GM18505 (cell line): Measurements from ENCODE around the gene GNRH2.
"Not testable (repeated sequence)": the region's sequence is repeated elsewhere in the genome, so short reads cannot be mapped to it uniquely, and the experiment has no call there.

ENCODE experiments used
- ATAC-seq: cut with Tn5 transposase; IDR thresholded peaks from one replicate; pipeline ENCODE4 v1.9.1; 2021; ENCODE audit not compliant: unreplicated experiment
- POLR2A ChIP-seq: IDR thresholded peaks from 4 replicates; pipeline ENCODE4 v1.6.1; 2011; ENCODE audit warnings: borderline replicate concordance; ENCODE audit not compliant: insufficient read depth, insufficient read length; ENCODE audit errors: extremely low read depth

Gene GNRH2, protein sequence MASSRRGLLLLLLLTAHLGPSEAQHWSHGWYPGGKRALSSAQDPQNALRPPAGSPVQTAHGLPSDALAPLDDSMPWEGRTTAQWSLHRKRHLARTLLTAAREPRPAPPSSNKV

DNA sequence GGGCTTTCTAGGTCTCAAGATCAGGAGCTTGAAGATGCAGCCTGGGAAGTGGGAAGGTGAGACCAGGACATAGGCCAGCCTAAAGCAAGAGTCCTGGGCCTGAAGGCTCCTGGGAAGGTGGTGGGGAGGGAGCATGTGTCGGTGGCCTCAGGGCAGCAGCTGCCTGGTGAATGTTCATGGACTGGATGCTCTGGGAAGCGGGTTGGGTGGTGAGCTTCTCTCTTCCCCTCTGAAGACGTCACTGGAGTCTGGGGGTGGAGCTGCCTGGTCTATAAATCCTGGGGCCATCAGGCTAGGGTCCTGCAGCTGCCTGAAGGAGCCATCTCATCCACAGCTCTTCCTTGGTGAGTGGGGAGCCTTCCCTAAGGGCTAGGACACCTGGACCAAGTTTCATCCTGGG lies at the start of gene GNRH2:
Gene GNRH2 (plus strand): TSS at position 301 of the 400 bp plus-strand sequence. CDS start 793 bp downstream, outside the sequence.
- no peak for ATAC-seq
- TF ChIP-seq POLR2A, result no peak

- TF ChIP-seq POLR2A, result no peak
- ATAC-seq, result no peak
These were observed 47.6 kb upstream of the GNRH2 start for GRCh38 chr20:2995796-2996195.

GRCh38 chr20:2998728-2999127 lies 44.7 kb upstream of the GNRH2 start:
- no peak for ATAC-seq
- TF ChIP-seq POLR2A, result no peak

GRCh38 chr20:3000852-3001523 lies 42.4 kb upstream of the GNRH2 start:
- ATAC-seq, result no peak
- no peak for TF ChIP-seq POLR2A

DNA sequence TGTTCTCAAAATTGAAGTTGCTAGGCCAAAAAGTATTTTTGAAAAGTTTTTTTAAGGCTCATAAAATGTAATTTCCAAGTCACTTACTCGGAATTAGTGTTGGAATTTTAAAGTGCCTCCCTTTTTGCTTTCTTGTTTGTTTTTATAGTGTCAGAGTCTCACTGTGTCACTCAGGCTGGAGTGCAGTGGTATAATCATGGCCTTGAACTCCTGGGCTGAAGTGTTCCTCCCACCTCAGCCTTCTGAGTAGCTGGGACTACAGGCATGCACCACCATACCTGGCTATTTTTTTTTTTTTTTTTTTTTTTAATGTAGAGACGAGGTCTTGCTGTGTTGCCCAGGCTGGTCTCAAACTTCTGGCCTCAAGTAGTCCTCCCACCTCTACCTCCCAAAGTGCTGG lies 40.0 kb upstream of the GNRH2 start:
- no peak for TF ChIP-seq POLR2A
- ATAC-seq, result no peak

DNA sequence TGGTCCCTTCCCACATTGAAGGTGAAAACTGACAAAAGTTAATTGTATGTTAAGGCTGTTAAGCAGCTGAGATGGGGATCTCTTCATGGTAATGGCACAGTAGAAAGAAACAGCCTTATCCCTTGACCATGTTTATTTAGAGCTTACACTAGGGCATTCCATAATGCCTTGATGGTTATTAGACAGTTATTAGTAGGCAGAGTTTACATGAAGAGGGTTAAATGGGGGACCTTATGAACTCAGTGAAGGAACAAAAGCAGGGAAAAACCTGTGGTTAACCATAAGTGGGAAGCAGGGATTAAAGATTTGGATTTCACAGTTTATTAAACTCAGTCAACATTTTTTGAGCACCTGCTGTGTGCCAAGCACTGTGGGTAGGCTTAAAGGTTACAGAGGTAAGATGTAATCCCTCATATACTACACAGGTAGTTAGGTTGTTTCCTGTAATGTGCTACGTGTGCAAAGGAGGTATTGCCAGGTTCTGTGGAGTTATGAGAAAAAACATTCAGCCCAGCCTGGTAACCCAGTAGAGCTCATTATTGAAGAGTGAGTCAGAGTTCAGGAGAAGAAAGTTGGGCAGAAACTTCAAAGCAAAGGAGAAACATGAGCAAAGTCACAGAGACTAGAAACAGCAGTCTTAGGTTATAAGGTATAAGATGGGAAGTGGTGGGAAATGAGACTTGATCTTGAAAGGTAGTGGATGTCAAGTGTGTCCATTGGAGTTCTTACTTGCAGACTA lies 32.3 kb upstream of the GNRH2 start:
- no peak for ATAC-seq
- TF ChIP-seq POLR2A, result no peak

DNA sequence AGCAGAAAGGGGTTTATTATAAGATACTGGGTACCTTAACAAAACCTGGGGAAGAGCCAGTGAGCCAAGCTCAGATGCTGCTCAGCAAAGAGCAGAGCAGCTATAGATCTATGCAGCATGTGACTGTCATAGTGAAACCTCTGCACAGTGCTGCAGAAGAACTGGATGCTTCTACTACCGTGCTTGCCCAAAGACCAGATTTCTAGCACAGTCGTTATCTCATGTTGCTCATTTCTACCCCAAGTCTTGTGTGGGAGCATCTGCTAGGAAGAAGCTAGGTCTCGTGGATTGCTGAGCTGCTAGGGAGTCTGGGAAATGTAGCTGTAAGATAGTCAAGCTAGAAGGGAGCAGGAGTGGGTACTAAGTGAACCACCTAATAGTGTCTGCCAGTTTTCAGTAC lies 31.7 kb upstream of the GNRH2 start:
- TF ChIP-seq POLR2A, result no peak
- no peak for ATAC-seq

DNA sequence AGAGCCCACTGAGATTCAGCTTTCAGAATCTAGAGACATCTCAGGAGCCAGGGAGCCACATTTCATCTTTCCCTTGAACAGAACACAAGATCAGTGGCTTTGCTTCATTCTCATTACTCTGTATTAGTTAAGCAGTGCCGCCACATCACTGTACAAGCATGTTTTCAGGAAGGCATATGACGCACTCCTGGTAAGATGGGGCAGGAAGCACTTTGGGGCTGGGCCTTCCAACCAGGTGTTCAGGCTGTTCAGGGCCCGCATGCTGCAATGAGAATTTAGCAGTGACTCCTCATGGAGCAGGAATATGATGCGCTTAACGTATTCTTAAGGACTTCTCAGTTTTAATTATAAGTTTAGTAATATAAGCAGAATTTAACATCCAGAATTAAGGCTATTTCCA lies 29.7 kb upstream of the GNRH2 start:
- TF ChIP-seq POLR2A, result no peak
- ATAC-seq, result no peak

GRCh38 chr20:3014179-3014578 lies 29.2 kb upstream of the GNRH2 start:
- ATAC-seq, result no peak

DNA sequence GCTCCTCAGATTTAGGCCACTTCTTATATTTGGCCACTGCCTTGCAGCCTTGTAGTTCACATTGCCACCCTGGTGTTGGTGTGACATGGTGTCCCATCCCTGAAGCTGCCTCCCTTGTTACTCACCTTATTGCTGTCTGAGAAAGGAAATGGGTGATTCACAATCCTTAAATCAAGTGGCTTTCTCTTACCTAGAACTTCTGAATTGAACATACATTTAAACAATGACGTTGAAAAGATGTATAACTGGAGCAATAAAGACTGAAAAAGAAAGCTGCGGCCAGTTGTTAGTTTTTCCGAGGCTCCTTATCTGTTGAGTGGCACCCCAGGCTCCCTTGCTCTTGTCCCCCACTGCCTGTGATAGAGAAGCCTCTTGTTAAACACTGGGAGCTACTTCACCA lies 28.8 kb upstream of the GNRH2 start:
- no peak for TF ChIP-seq POLR2A
- ATAC-seq, result no peak

More at GRCh38 chr20:3014179-3014578, 29.2 kb upstream of the GNRH2 start:
- TF ChIP-seq POLR2A, result no peak

DNA sequence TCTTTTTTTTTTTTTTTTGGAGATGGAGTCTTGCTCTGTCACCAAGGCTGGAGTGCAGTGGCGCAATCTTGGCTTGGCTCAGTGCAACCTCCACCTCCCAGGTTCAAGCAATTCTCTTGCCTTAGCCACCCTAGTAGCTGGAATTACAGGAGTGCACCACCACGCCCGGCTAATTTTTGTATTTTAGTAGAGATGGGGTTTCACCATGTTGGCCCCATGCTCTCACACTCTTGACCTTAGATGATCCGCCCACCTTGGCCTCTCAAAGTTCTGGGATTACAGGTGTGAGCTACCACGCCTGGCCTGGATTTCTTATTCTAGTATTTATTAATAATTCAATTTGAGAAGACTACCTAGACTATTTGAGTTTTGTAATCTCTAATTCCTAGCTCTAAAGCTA lies 28.1 kb upstream of the GNRH2 start:
- ATAC-seq, result not testable (repeated sequence)

DNA sequence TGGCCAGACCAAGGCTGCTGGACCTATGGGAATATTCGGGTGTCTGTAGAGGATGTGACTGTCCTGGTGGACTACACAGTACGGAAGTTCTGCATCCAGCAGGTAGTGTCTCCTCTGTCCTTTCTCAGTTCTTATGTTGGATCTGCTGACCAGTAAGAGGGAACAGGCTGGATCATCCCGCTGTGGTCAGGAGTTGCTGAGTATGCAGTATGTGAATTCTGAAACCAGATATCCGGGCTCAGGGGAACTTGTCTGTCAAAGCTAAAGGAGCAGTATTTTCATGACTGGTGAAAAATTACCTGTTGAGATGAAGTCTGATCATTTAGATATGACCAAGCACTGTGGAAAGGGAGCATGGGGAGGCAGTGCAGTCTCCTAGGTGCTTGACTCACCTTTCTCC lies 22.1 kb upstream of the GNRH2 start:
- TF ChIP-seq POLR2A, result no peak
- no peak for ATAC-seq

DNA sequence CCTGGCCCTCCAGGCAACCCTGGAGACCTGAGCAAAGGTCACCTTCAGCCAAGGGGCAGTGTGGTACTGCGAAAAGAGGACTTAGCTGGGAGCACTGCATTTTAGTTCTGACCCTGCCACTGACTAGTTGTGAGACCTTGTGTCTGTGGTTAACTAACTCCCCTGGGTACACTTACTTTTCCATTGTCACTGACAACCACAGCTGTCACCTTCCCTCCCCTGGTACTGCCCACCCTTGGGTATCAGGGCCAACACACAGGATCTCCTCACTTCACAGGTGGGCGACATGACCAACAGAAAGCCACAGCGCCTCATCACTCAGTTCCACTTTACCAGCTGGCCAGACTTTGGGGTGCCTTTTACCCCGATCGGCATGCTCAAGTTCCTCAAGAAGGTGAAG lies 21.6 kb upstream of the GNRH2 start:
- no peak for ATAC-seq
- no peak for TF ChIP-seq POLR2A

- not testable (repeated sequence) for ATAC-seq
These were observed 20.6 kb upstream of the GNRH2 start for GRCh38 chr20:3022559-3023490.
